Astrocyte (in vitro differentiated cells and primary cell): ENCODE results near the gene TERT. TPM values are rescaled to one million over a fixed set of nuclear protein-coding genes. Genes with fewer than 3 reads are reported as not detected.

Experiments used
- DNase-seq: peaks from one replicate; pipeline ENCODE4 v3.0.0-alpha.2; 2010; ENCODE audit warnings: low read depth
- FAIRE-seq: peaks from 2 replicates; lab custom pipeline; 2011; peaks lifted over from hg19 to GRCh38; lab: Jason Lieb, UNC
- H2AFZ ChIP-seq: 2 replicates; pipeline ENCODE4 v1.6.0; 2012; ENCODE audit warnings: low read depth, low read length, inconsistent platforms
- H3K27ac ChIP-seq: 2 replicates; pipeline ENCODE4 v1.5.1; 2011; ENCODE audit warnings: low read depth, low read length, inconsistent platforms
- H3K27me3 ChIP-seq: 2 replicates; pipeline ENCODE4 v1.6.0; 2011; ENCODE audit warnings: low read length, inconsistent platforms; ENCODE audit not compliant: insufficient read depth
- H3K36me3 ChIP-seq: 2 replicates; pipeline ENCODE4 v1.5.1; 2011; ENCODE audit warnings: low read length, inconsistent platforms; ENCODE audit not compliant: insufficient read depth
- H3K4me1 ChIP-seq: 2 replicates; pipeline ENCODE4 v1.5.1; 2011; ENCODE audit warnings: low read length, inconsistent platforms; ENCODE audit not compliant: insufficient read depth
- H3K4me2 ChIP-seq: 2 replicates; pipeline ENCODE4 v1.6.0; 2012; ENCODE audit warnings: low read length, inconsistent platforms
- H3K4me3 ChIP-seq: 2 replicates; pipeline ENCODE4 v1.5.1; 2011; ENCODE audit warnings: low read depth, mild to moderate bottlenecking, low read length, inconsistent platforms; ENCODE audit not compliant: insufficient read depth
- H3K79me2 ChIP-seq: 2 replicates; pipeline ENCODE4 v1.6.0; 2012; ENCODE audit warnings: mild to moderate bottlenecking, low read length, inconsistent platforms; ENCODE audit not compliant: insufficient read depth
- H3K9ac ChIP-seq: 2 replicates; pipeline ENCODE4 v1.6.0; 2012; ENCODE audit warnings: mild to moderate bottlenecking, low read length, inconsistent platforms
- H3K9me3 ChIP-seq: 2 replicates; pipeline ENCODE4 v1.5.1; 2012; ENCODE audit warnings: low read depth, mild to moderate bottlenecking, low read length, inconsistent platforms; ENCODE audit not compliant: insufficient read depth
- H4K20me1 ChIP-seq: 2 replicates; pipeline ENCODE4 v1.6.0; 2012; ENCODE audit warnings: low read length, inconsistent platforms; ENCODE audit not compliant: insufficient read depth
- H3K27ac Mint-ChIP-seq: one replicate; pipeline ENCODE4 v1.8.0; 2021; ENCODE audit warnings: mild to moderate bottlenecking, mixed read lengths; ENCODE audit not compliant: unreplicated experiment
- H3K27me3 Mint-ChIP-seq: one replicate; pipeline ENCODE4 v1.8.0; 2021; ENCODE audit warnings: low read depth, mixed read lengths; ENCODE audit not compliant: unreplicated experiment
- H3K36me3 Mint-ChIP-seq: one replicate; pipeline ENCODE4 v1.8.0; 2021; ENCODE audit warnings: low read depth, mixed read lengths; ENCODE audit not compliant: unreplicated experiment
- H3K4me1 Mint-ChIP-seq: one replicate; pipeline ENCODE4 v1.8.0; 2021; ENCODE audit warnings: low read depth, mixed read lengths; ENCODE audit not compliant: unreplicated experiment
- H3K4me3 Mint-ChIP-seq: one replicate; pipeline ENCODE4 v1.8.0; 2021; ENCODE audit warnings: mild to moderate bottlenecking, moderate library complexity, mixed read lengths; ENCODE audit not compliant: unreplicated experiment
- H3K9me3 Mint-ChIP-seq: one replicate; pipeline ENCODE4 v1.8.0; 2021; ENCODE audit warnings: mild to moderate bottlenecking, mixed read lengths; ENCODE audit not compliant: unreplicated experiment
- EZH2 ChIP-seq: IDR thresholded peaks from 2 replicates; pipeline ENCODE4 v1.6.1; 2012; ENCODE audit warnings: mild to moderate bottlenecking, low read length, inconsistent platforms; ENCODE audit not compliant: insufficient read depth
- total RNA-seq: library from RNA; stranded (reverse); gene quantifications from 2 replicates; pipeline ENCODE4 v1.2.1, GENCODE V29; 2021
- TF ChIP-seq, protein P1 (sequence below): IDR thresholded peaks from 2 replicates; pipeline ENCODE4 v1.5.1; 2011; ENCODE audit warnings: low read depth, mild to moderate bottlenecking, inconsistent platforms, low read length, moderate library complexity; ENCODE audit not compliant: insufficient read depth

TERT gene
- total RNA-seq, 1 donor from 2014 or later, result 0.50 TPM

DNA sequence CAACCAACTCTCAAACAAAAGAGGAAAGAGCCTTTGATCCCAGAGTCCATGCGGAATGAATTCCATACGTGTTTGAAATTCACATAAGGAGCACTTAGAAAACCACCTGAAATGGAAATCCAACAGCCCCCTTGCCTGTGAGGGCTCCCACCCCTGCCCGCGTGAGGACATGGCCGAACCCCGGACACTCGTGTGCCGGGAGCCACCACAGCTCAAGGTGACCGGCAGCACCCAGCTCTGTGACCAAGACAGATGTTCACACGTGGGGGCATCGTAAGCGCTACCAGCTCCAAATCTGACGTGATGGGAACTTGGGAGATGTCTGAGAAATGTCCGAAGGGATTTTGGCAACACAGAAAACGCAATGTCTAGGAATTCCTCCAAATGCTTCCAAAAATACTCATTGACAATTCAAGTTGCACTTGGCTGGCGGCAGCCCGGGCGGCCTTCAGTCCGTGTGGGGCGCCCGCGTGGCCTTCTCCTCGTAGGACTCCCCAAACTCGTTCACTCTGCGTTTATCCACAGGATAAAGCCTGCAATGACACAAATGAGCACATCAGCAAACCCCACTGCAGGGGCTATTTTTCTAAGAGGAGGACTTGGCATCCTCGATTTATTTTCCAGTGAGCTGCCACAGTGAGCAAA, 23.2 kb upstream of the TERT start:
- Histone ChIP-seq H3K36me3 (peaks cover 11% of the 10 kb centered on the region), H3K27me3 (no peaks in the 10 kb centered on the region), H3K79me2 (no peaks in the 10 kb centered on the region), H3K27ac (no peak overlapping the region), H3K4me3 (no peak overlapping the region), H3K4me1 (peaks cover 3% of the 10 kb centered on the region), H4K20me1 (no peaks in the 10 kb centered on the region), H3K4me2 (no peak overlapping the region), H3K9ac (no peak overlapping the region), H3K9me3 (no peaks in the 10 kb centered on the region), H2AFZ (no peak overlapping the region)
- Mint-ChIP-seq H3K4me1 (peaks cover 2% of the 10 kb centered on the region), H3K9me3 (peaks cover 2% of the 10 kb centered on the region), H3K36me3 (peaks cover 28% of the 10 kb centered on the region), H3K4me3 (no peak overlapping the region), H3K27me3 (peaks cover under 1% of the 10 kb centered on the region), H3K27ac (no peak overlapping the region)
- TF ChIP-seq, protein P1, sequence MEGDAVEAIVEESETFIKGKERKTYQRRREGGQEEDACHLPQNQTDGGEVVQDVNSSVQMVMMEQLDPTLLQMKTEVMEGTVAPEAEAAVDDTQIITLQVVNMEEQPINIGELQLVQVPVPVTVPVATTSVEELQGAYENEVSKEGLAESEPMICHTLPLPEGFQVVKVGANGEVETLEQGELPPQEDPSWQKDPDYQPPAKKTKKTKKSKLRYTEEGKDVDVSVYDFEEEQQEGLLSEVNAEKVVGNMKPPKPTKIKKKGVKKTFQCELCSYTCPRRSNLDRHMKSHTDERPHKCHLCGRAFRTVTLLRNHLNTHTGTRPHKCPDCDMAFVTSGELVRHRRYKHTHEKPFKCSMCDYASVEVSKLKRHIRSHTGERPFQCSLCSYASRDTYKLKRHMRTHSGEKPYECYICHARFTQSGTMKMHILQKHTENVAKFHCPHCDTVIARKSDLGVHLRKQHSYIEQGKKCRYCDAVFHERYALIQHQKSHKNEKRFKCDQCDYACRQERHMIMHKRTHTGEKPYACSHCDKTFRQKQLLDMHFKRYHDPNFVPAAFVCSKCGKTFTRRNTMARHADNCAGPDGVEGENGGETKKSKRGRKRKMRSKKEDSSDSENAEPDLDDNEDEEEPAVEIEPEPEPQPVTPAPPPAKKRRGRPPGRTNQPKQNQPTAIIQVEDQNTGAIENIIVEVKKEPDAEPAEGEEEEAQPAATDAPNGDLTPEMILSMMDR, result no peak
- no peak for TF ChIP-seq EZH2
- FAIRE-seq (no peak), DNase-seq (no peak)

DNA sequence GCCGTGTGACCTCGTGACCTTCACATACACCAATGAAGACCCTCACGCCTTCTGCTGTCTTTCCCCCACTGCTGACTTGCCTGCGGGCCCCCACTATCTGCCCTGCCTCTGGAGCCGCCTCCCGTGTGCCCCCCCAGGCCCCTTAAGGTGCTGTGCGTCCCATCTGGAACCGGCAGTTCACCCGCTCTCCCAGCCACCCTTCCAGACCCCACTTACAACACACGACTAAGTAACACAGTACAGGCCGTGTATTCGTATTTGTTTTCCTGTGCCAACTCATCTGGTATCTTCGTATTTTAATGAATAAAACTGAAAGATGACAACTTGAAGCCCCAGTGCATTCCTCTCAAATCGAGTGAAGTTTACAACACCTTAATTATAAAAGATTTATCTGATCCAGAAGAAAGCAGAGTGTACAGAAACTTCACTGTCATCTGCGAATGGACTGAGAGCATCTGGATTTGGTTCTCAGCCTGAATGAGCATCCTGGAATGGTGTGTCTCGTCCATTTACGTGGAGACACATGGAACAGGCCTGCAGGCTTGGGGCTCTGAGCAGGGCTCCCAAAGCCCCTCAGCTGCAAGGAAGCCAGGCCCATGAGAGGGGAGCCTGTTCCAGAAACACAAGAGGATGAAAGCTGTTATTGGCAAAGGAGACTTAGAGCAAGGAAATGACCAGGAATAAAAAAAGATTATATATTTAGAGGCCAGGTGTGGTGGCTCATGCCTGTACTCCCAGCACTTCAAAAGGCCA, 21.9 kb upstream of the TERT start:
- Histone ChIP-seq H3K4me3 (no peak overlapping the region), H2AFZ (no peak overlapping the region), H3K9me3 (no peaks in the 10 kb centered on the region), H3K27me3 (no peaks in the 10 kb centered on the region), H4K20me1 (no peaks in the 10 kb centered on the region), H3K27ac (no peak overlapping the region), H3K36me3 (peaks cover 9% of the 10 kb centered on the region), H3K4me2 (no peak overlapping the region), H3K79me2 (no peaks in the 10 kb centered on the region), H3K9ac (no peak overlapping the region), H3K4me1 (peaks cover 3% of the 10 kb centered on the region)
- Mint-ChIP-seq H3K4me3 (no peak overlapping the region), H3K9me3 (peaks cover 6% of the 10 kb centered on the region), H3K27me3 (peaks cover 3% of the 10 kb centered on the region), H3K4me1 (peaks cover 2% of the 10 kb centered on the region), H3K27ac (no peak overlapping the region), H3K36me3 (peaks cover 24% of the 10 kb centered on the region)
- no peak for DNase-seq
- no peak for FAIRE-seq
- TF ChIP-seq, protein P1, result no peak
- no peak for TF ChIP-seq EZH2
